Measurements from ENCODE around the gene PARP11.

Gene PARP11

GRCh38 chr12:3872800-3873636 lies at the start of gene PARP11:
TSS of gene PARP11 (minus strand) at chr12:3873399. CDS start at chr12:3873229, 170 bp downstream.
- peak; percentile 88 for DNase-seq (ENCODE audit: low spot score)
- TF ChIP-seq CTCF (conservative IDR thresholded peaks at IDR 0.05; ENCODE audit: low read depth): no peak
- ChIA-PET CTCF (interaction anchor here (0.6 kb wide), 1 partner anchor 13 kb away, joined by 3 read pairs; no protein-coding TSS in a partner anchor), POLR2A (ENCODE audit: low non-redundant PET) (no interaction called here)
- H3K27ac ChIP-seq: peak within 1 kb of the TSS; percentile 82

GRCh38 chr12:3922033-3922432 lies 48.8 kb upstream of the PARP11 start:
- ChIA-PET CTCF (no interaction called here), POLR2A (ENCODE audit: low non-redundant PET) (no interaction called here)
- no peak for DNase-seq (ENCODE audit: low spot score)
- no peak for TF ChIP-seq CTCF (conservative IDR thresholded peaks at IDR 0.05; ENCODE audit: low read depth)
- no peak overlapping the region for H3K27ac ChIP-seq

GRCh38 chr12:3921526-3921925 lies 48.3 kb upstream of the PARP11 start:
- DNase-seq (ENCODE audit: low spot score): no peak
- ChIA-PET CTCF (interaction anchor here (0.5 kb wide), 1 partner anchor 194 kb away, joined by 3 read pairs; no protein-coding TSS in a partner anchor), POLR2A (ENCODE audit: low non-redundant PET) (no interaction called here)
- H3K27ac ChIP-seq: no peak overlapping the region
- no peak for TF ChIP-seq CTCF (conservative IDR thresholded peaks at IDR 0.05; ENCODE audit: low read depth)

GRCh38 chr12:3921151-3921471 lies 47.9 kb upstream of the PARP11 start:
- no peak for DNase-seq (ENCODE audit: low spot score)
- TF ChIP-seq CTCF (conservative IDR thresholded peaks at IDR 0.05; ENCODE audit: low read depth): no peak
- H3K27ac ChIP-seq: no peak overlapping the region
- ChIA-PET POLR2A (ENCODE audit: low non-redundant PET) (no interaction called here), CTCF (interaction anchor here (0.5 kb wide), 1 partner anchor 194 kb away, joined by 3 read pairs; no protein-coding TSS in a partner anchor)

- DNase-seq (ENCODE audit: low spot score): no peak
- ChIA-PET CTCF (no interaction called here), POLR2A (ENCODE audit: low non-redundant PET) (no interaction called here)
Observed at GRCh38 chr12:3920351-3921150, 47.4 kb upstream of the PARP11 start.

More at GRCh38 chr12:3920351-3921150, 47.4 kb upstream of the PARP11 start:
- no peak for TF ChIP-seq CTCF (conservative IDR thresholded peaks at IDR 0.05; ENCODE audit: low read depth)
- no peak overlapping the region for H3K27ac ChIP-seq
